Loucy (cell line): ENCODE measurements around the gene NAP1L1.

Experiments used
- EZH2phosphoT487 ChIP-seq: fragments of 200-600 bp; IDR thresholded peaks from 2 replicates; pipeline ENCODE4 v1.6.1; 2018; ENCODE audit warnings: antibody characterized with exemption, mild to moderate bottlenecking, moderate library complexity, borderline replicate concordance
- TF ChIP-seq, protein P1 (sequence below): fragments of 200-600 bp; sonication (generic); conservative IDR thresholded peaks from 2 replicates; pipeline ENCODE4 v1.5.1; 2014; ENCODE audit warnings: mild to moderate bottlenecking, antibody characterized with exemption, low read length

DNA sequence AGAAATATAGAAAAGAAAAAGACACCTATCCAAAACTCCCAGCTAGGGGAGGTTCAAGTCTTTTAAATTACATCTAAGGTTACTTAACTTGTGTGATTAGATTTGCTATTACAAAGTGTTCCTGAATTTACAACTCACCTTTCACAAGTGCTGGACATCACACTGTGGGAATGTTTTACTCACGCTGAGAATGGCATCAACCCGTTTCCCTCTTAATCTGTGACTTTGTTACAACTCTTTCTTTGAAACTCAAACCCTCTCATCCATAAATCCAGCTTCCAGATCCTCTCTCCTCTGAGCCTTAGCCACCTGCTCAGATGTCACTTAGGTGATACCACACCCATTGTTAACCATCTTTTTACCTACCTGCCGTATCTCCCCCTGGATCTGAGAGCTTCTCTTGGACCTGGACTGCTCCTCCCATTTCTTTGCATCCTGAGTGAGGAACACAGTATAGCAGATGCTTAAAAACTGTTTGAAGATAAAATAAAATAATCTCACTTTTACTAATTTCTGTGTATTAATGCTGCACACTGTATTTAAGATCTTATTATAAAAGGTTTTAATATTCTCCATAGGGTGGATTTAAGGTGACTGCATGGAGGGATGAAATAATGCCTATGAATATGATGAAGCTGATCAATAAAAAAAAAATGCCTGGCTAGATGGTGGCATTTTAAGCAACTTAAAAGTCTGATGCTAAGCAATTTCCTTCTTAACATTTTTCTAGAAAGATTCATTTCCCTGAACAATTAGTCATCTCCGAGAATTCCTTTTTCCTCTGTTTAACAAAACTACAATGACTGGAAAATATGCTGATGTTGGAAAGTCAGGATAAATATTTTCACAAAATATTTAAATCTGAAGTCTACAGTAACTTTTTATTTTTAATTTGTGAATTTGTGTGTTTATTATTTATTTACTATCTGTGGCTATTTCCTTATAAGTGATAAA, 39.1 kb upstream of the NAP1L1 start:
- TF ChIP-seq, protein P1, sequence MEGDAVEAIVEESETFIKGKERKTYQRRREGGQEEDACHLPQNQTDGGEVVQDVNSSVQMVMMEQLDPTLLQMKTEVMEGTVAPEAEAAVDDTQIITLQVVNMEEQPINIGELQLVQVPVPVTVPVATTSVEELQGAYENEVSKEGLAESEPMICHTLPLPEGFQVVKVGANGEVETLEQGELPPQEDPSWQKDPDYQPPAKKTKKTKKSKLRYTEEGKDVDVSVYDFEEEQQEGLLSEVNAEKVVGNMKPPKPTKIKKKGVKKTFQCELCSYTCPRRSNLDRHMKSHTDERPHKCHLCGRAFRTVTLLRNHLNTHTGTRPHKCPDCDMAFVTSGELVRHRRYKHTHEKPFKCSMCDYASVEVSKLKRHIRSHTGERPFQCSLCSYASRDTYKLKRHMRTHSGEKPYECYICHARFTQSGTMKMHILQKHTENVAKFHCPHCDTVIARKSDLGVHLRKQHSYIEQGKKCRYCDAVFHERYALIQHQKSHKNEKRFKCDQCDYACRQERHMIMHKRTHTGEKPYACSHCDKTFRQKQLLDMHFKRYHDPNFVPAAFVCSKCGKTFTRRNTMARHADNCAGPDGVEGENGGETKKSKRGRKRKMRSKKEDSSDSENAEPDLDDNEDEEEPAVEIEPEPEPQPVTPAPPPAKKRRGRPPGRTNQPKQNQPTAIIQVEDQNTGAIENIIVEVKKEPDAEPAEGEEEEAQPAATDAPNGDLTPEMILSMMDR, result no peak
- no peak for TF ChIP-seq EZH2phosphoT487
